ENCODE measurements around the gene CSGALNACT2.

- TF ChIP-seq, protein P1, sequence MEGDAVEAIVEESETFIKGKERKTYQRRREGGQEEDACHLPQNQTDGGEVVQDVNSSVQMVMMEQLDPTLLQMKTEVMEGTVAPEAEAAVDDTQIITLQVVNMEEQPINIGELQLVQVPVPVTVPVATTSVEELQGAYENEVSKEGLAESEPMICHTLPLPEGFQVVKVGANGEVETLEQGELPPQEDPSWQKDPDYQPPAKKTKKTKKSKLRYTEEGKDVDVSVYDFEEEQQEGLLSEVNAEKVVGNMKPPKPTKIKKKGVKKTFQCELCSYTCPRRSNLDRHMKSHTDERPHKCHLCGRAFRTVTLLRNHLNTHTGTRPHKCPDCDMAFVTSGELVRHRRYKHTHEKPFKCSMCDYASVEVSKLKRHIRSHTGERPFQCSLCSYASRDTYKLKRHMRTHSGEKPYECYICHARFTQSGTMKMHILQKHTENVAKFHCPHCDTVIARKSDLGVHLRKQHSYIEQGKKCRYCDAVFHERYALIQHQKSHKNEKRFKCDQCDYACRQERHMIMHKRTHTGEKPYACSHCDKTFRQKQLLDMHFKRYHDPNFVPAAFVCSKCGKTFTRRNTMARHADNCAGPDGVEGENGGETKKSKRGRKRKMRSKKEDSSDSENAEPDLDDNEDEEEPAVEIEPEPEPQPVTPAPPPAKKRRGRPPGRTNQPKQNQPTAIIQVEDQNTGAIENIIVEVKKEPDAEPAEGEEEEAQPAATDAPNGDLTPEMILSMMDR (IDR thresholded peaks at IDR 0.05) = no peak
- TF ChIP-seq POLR2AphosphoS5 (IDR thresholded peaks at IDR 0.05; ENCODE audit: low read depth, low read length) = no peak
- TF ChIP-seq SIN3A (IDR thresholded peaks at IDR 0.05; ENCODE audit: borderline replicate concordance, insufficient read depth, low read depth, low read length) = no peak
- no peak for TF ChIP-seq TCF7L2 (IDR thresholded peaks at IDR 0.05; ENCODE audit: low read depth, low read length)
Measured at GRCh38 chr10:43119416-43120115, 18.7 kb upstream of the CSGALNACT2 start.

Data from Panc1 (cell line).